Testis (tissue), 3 donors: Measurements from ENCODE around the gene PTPN6. TPM values are rescaled to one million over a fixed set of nuclear protein-coding genes. Genes with fewer than 3 reads are reported as not detected.
A peak's percentile ranks its signal among the peaks of the same experiment; 100 is the strongest.

Experiments used
- DNase-seq: peaks from one replicate; pipeline ENCODE4 v3.0.0-alpha.2; 2019
- H3K27ac ChIP-seq, 2 donors: fragments of 200-600 bp; sonication (generic); one replicate each; pipeline ENCODE4 v1.5.1; 2019
- H3K27me3 ChIP-seq: fragments of 200-600 bp; sonication (generic); one replicate; pipeline ENCODE4 v1.5.1; 2019
- H3K36me3 ChIP-seq: fragments of 200-600 bp; sonication (generic); one replicate; pipeline ENCODE4 v1.5.1; 2017; ENCODE audit warnings: low read depth; ENCODE audit errors: missing control alignments
- H3K4me1 ChIP-seq: fragments of 200-600 bp; sonication (generic); one replicate; pipeline ENCODE4 v1.5.1; 2019
- H3K4me3 ChIP-seq, 2 donors: fragments of 200-600 bp; sonication (generic); one replicate each; pipeline ENCODE4 v1.5.1; 2017 to 2019
- H3K9me3 ChIP-seq: fragments of 200-600 bp; sonication (generic); one replicate; pipeline ENCODE4 v1.5.1; 2017
- POLR2A ChIP-seq: fragments of 450-650 bp; IDR thresholded peaks from one replicate; pipeline ENCODE4 v1.6.1; 2017; ENCODE audit warnings: antibody characterized with exemption, mild to moderate bottlenecking, moderate library complexity
- WGBS, 2 donors: methylation state at CpG; one replicate each; pipeline ENCODE4 v1.1.5; 2018; 5-methylcytosine and 5-hydroxymethylcytosine counted together
- intact Hi-C: fragments of 100-400 bp; cut with DNase I; formaldehyde crosslinking; loops from one replicate; pipeline ENCODE4 v1.15.1; 2023; ENCODE audit warnings: low total_unique reads
- polyA plus RNA-seq: library from polyadenylated mRNA; stranded (reverse); fragments of 350-450 nt; fragmentation: Illumina TruSeq; extraction: RNeasy Lipid Tissue Mini Kit (QIAGEN cat#74804); gene quantifications from one replicate; pipeline ENCODE4 v1.2.3, GENCODE V29; 2014; ENCODE audit warnings: low read depth, low replicate concordance; ENCODE audit not compliant: insufficient read depth
- total RNA-seq, 2 donors: library from RNA; depleted of rRNA; stranded (reverse); fragments of >200 nt; gene quantifications; one replicate each; pipeline ENCODE4 v1.2.3, GENCODE V29; 2016
- TF ChIP-seq, protein P1 (sequence below), 3 experiments: fragments of 450-650 bp in 2 of 3; fragments of 200-600 bp in 1 of 3; sonication (generic) in 1 of 3; IDR thresholded peaks; one replicate each; pipeline ENCODE4 v1.5.1; 2016 to 2019; ENCODE audit warnings: antibody characterized with exemption in 3 of 3, mild to moderate bottlenecking in 2 of 3, moderate library complexity in 1 of 3

PTPN6 gene
- total and polyA plus RNA-seq, 3 donors from 2014 or later: 3.7 to 19.1 (median 9.1) TPM

GRCh38 chr12:6923851-6924250 lies 27.3 kb upstream of the PTPN6 start:
- no peaks in the 10 kb centered on the region for H3K36me3 ChIP-seq
- intact Hi-C loops: no loop called here
- no peaks in the 10 kb centered on the region for H3K9me3 ChIP-seq
- H3K4me3 ChIP-seq: no peak overlapping the region
- H3K27ac ChIP-seq: peak overlapping the region in 1 of 2 donors; percentile 98
- DNase-seq: no peak
- 55 to 61% methylated on average over 6 of the region's 6 CpGs for whole genome bisulfite sequencing, 2 donors
- H3K27me3 ChIP-seq: no peaks in the 10 kb centered on the region
- peaks cover 26% of the 10 kb centered on the region for H3K4me1 ChIP-seq
- TF ChIP-seq POLR2A: no peak
- TF ChIP-seq, protein P1, sequence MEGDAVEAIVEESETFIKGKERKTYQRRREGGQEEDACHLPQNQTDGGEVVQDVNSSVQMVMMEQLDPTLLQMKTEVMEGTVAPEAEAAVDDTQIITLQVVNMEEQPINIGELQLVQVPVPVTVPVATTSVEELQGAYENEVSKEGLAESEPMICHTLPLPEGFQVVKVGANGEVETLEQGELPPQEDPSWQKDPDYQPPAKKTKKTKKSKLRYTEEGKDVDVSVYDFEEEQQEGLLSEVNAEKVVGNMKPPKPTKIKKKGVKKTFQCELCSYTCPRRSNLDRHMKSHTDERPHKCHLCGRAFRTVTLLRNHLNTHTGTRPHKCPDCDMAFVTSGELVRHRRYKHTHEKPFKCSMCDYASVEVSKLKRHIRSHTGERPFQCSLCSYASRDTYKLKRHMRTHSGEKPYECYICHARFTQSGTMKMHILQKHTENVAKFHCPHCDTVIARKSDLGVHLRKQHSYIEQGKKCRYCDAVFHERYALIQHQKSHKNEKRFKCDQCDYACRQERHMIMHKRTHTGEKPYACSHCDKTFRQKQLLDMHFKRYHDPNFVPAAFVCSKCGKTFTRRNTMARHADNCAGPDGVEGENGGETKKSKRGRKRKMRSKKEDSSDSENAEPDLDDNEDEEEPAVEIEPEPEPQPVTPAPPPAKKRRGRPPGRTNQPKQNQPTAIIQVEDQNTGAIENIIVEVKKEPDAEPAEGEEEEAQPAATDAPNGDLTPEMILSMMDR (IDR thresholded peaks at IDR 0.05): no peak

DNA sequence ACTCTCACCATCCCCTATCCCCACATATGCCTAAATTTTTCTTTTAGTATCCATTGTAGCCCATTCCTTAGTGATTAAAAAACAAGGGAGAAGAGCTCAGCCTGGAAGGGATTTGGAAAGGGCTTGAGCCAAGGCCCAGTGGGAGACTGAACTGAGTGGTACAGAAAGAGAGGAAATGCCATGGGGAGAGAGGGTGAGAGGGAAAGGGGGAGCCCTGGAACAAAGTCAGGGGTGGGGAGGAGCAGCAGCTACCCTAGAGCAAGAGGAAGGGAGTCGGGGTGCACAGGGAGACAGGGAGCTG lies 26.0 kb upstream of the PTPN6 start:
- intact Hi-C loops: no loop called here

GRCh38 chr12:6925540-6926279 lies 25.4 kb upstream of the PTPN6 start:
- intact Hi-C loops: no loop called here
- 23 to 43% methylated on average over 8 of the region's 8 CpGs for WGBS, 2 donors
- Histone ChIP-seq H3K4me3 (peak overlapping the region in 1 of 2 donors; percentile 87), H3K27ac (peak overlapping the region; percentile 90 to 98), H3K27me3 (no peaks in the 10 kb centered on the region), H3K4me1 (peaks cover 40% of the 10 kb centered on the region), H3K9me3 (no peaks in the 10 kb centered on the region), H3K36me3 (no peaks in the 10 kb centered on the region)
- peak; percentile 75 for DNase-seq
- TF ChIP-seq, protein P1 (IDR thresholded peaks at IDR 0.05): peak in 1 of 3 experiments; percentile 37
- no peak for TF ChIP-seq POLR2A

More for the DNA sequence above, 26.0 kb upstream of the PTPN6 start:
- WGBS, 2 donors: 13 to 19% methylated on average over 1 of the region's 1 CpG
- Histone ChIP-seq H3K4me1 (peaks cover 40% of the 10 kb centered on the region), H3K27ac (peak overlapping the region; percentile 90 to 98), H3K27me3 (no peaks in the 10 kb centered on the region), H3K36me3 (no peaks in the 10 kb centered on the region), H3K4me3 (no peak overlapping the region), H3K9me3 (no peaks in the 10 kb centered on the region)
- no peak for TF ChIP-seq POLR2A
- TF ChIP-seq, protein P1 (IDR thresholded peaks at IDR 0.05): no peak
- DNase-seq: no peak

DNA sequence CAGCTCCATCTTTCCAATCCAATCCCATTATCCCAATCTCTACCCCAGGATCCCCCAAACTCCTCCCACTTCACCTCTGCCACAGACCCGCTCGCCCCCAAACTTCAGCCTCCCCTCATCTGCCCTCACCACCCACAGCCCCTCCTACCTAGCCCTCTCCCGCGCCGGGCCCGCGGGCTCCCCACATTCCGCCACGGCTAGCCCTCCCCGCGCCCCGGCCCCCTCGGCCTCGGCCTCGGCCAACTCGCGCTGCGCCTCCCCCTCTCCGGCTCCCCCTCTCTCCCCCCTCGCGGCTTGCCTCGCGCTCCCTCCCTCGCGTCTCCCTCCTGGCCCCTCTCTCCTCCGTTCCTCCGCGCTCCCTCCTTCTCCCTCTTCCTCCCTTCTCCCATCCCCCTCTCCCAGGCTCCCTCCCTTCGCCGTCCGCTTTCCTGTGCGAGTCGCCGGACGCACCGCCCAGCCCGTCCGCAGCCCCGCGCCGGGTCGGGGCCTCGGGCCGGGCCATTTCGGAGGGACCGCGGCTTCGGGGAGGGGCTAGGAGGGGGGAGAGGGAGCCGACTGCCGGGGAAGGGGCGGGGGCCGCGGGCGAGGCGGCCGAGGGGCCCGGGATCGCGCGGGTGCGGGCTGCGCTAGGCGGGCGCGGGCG lies 23.7 kb upstream of the PTPN6 start, which contains the start of gene ATN1:
Gene ATN1, plus strand, starts transcription at position 581 of the 643 bp plus-strand sequence. CDS start 6,043 bp downstream, outside the sequence.
- intact Hi-C loops: no loop called here
- H3K9me3 ChIP-seq: no peaks in the 10 kb centered on the region
- H3K27ac ChIP-seq: peak within 1 kb of the TSS; percentile 90 to 98
- no peaks in the 10 kb centered on the region for H3K36me3 ChIP-seq
- peaks cover 45% of the 10 kb centered on the region for H3K4me1 ChIP-seq
- peak within 1 kb of the TSS; percentile 70 to 87 for H3K4me3 ChIP-seq
- peak; percentile 89 for DNase-seq
- TF ChIP-seq, protein P1 (IDR thresholded peaks at IDR 0.05): no peak
- no peak for TF ChIP-seq POLR2A
- WGBS, 2 donors: 1% methylated on average over 28 to 58 of the region's 66 CpGs
- no peaks in the 10 kb centered on the region for H3K27me3 ChIP-seq
